Endothelial cell of umbilical vein (primary cell): ENCODE results near the gene P3H2.

Experiments used
- CTCF ChIP-seq, 2 donors: IDR thresholded peaks; 1 replicate in 1 of 2; 2 replicates in 1 of 2; pipeline ENCODE4 v1.5.1; 2011; ENCODE audit warnings: low read length in 2 of 2, mild to moderate bottlenecking in 2 of 2, moderate library complexity in 2 of 2, control low read depth in 1 of 2, inconsistent platforms in 1 of 2, low read depth in 1 of 2; ENCODE audit not compliant: insufficient read depth in 1 of 2; ENCODE audit errors: extremely low read depth in 1 of 2
- EZH2 ChIP-seq: IDR thresholded peaks from 2 replicates; pipeline ENCODE4 v1.6.1; 2012; ENCODE audit warnings: borderline replicate concordance, low read depth, mild to moderate bottlenecking, moderate library complexity, low read length, inconsistent platforms; ENCODE audit not compliant: severe bottlenecking
- FOS ChIP-seq: IDR thresholded peaks from 2 replicates; pipeline ENCODE4 v1.6.1; 2011; ENCODE audit warnings: mild to moderate bottlenecking, low read length, moderate library complexity, borderline replicate concordance; ENCODE audit not compliant: insufficient read depth
- GATA2 ChIP-seq: IDR thresholded peaks from 2 replicates; pipeline ENCODE4 v1.7.0; 2011; ENCODE audit warnings: low read depth, mild to moderate bottlenecking, moderate library complexity, mixed read lengths, low read length; ENCODE audit not compliant: insufficient read length, insufficient read depth
- JUN ChIP-seq: IDR thresholded peaks from 2 replicates; pipeline ENCODE4 v1.6.1; 2011; ENCODE audit warnings: borderline replicate concordance, low read depth; ENCODE audit not compliant: insufficient read length, insufficient read depth
- MYC ChIP-seq: IDR thresholded peaks from one replicate; pipeline ENCODE4 v1.6.1; 2011; ENCODE audit warnings: mild to moderate bottlenecking, low read depth, low read length
- POLR2A ChIP-seq: IDR thresholded peaks from 2 replicates; pipeline ENCODE4 v1.6.1; 2012; ENCODE audit warnings: low read depth, mild to moderate bottlenecking, control low read depth, low read length
- POLR2AphosphoS5 ChIP-seq: IDR thresholded peaks from 2 replicates; pipeline ENCODE4 v1.6.1; 2012; ENCODE audit warnings: low read depth, mild to moderate bottlenecking, control low read depth, low read length, moderate library complexity; ENCODE audit not compliant: insufficient read depth
- TF ChIP-seq, protein P1 (sequence below): IDR thresholded peaks from 2 replicates; pipeline ENCODE4 v1.6.1; 2011; ENCODE audit not compliant: insufficient read depth, insufficient read length

DNA sequence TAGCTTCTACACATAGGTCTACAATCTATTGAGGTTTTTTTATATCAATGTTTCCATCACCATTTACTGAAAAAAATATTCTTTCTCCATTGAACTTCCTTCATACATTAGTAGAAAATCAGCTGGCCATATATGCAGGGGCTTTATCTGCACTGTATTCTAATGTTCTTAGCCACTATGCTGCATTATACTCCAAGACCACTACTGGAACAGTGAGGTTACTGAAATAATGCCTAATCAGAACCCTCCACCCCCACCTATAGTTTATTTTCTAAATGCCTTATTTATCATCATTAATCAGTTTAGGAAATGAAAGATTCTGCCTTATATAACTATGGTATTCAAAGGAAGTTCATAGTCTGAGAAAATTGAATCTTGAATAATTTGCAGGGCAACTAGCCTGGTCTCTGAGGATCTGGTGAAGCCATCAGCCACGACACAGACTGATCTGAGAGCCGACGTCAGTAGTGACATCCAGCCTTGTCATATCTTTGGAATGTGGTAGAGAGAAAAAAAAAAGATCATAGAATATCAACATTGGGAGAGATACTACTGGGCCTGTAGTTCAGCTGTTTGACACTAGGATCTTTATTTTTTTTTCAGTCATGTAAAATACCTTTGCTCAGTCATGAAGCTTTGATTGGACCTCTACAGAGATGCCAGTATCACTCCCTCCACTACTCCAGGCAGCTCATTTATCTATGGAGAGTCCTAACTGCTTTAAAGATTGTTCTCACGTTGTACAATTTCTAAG, 66.6 kb downstream of the P3H2 start:
- TF ChIP-seq POLR2A: no peak
- no peak for TF ChIP-seq CTCF (IDR thresholded peaks at IDR 0.05; ENCODE audit: extremely low read depth in 1 of 2, insufficient read depth in 1 of 2, low read depth in 1 of 2, low read length in 2 of 2)
- no peak for TF ChIP-seq POLR2AphosphoS5
- no peak for TF ChIP-seq EZH2
- no peak for TF ChIP-seq FOS
- no peak for TF ChIP-seq GATA2
- TF ChIP-seq, protein P1, sequence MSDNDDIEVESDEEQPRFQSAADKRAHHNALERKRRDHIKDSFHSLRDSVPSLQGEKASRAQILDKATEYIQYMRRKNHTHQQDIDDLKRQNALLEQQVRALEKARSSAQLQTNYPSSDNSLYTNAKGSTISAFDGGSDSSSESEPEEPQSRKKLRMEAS: no peak
- no peak for TF ChIP-seq MYC
- TF ChIP-seq JUN: peak; percentile 34
